ENCODE measurements around the gene STK25.
"Not testable (repeated sequence)": the region's sequence is repeated elsewhere in the genome, so short reads cannot be mapped to it uniquely, and the experiment has no call there.

STK25 gene

DNA sequence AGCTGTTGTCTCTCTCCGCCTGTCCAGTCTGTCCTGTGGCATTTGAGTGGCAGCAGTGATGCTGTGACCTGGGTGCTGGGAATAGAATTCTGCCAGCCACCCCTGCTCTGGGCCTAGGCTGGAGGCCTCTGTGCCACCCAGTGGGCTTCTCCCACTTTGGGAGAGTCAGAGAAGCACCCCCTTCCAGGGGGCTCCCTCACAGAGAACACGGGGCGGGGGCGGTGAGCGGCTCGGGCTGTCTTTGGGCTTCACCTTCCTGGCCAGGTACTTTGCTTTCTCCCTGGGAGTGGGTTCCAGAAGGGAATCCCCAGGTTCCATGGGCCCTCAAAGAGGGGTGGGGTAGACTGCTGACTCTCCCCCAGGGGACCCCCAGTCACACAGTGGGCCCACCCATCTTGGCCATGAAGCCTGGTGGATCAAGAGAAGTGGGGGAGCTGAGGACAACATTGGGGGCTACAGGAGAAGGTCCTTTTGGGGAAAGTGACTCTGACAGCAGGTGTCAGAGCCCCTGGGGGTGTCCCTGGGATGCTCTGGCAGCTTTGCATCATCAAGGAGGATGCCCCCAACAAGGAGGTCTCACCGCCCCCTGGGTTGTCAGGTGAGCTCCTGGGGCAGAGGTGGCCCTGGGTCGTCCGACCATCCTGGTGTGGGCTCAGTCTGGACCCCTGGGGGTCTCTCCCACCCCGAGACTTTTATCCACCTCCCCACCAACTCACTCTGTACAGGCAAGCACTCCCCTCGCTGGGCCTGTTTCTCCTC is 31.4 kb upstream of the STK25 start:
- no peak for DNase-seq

DNA sequence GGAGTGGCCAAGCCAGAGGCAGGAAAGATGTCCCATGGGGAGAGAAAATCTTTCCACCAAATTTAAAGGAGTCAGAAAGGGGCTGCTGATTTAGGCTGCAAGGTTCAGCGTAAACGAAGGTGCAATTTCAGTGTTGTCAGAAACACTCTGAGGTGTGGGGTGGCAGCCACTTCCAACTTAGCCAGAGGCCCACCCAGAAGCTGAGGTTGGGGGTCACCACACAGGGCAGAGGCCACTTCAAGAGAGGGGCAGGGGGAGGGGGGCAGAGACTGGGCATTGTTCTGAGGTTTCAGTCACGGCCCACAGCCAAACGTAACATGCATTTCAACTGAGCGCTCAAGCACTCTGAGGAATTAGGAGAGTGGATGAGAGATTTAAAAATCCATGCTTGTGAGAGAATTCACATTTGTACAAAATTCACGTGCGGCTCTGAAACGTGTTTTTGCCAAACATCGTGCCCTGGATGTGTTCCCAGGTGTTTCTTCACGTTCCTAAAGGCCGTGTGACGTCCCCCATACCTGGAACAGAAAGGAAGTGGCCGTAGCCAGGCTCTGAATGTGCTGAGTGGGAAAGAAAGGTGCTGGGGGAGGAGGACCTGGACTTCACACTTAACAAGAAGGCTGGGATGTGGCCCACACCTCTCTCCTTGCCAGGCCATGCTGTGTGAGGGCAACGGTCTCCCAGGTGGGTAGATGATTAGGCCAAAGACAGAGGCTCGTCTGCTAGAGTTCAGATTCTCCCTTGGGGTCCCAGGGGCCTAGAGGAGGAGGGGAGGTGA is 30.6 kb upstream of the STK25 start:
- DNase-seq, result no peak

DNA sequence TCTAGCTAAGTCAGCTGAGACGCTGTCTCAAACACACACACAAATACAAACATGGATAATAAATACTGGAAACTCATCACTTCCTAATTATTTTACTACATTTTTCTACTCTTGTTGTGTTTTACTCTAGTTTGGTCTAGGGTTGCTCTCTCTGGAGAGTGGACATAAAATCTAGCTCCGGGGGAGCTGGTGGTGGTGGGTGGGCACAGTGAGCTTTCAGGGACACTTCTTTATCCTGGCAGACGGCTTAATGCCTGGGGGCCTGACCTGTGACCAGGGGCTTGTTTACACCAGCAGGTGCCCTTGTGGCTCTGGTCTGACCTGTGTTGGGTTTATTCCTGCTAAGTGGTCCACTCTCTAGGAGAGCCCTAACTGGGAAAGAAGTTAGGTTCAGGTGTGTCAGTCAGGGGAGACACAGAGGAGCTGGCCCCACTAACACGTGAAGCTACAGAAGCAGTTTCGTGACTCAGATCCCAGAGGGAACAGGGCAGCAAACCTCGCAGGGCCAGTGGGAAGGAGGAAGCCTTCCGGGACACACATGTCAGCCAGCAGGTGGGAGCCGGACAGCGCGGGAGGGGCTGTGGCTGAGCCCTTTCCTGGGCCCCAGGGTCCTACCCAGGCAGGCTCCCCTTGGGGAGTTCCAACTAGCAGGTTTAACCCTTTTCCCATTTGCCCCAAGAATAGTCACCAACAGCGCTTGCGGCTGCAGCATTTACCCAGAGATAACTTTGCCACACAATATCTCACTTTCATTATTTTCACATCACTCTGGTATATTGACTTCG is 27.7 kb upstream of the STK25 start:
- no peak for DNase-seq

DNA sequence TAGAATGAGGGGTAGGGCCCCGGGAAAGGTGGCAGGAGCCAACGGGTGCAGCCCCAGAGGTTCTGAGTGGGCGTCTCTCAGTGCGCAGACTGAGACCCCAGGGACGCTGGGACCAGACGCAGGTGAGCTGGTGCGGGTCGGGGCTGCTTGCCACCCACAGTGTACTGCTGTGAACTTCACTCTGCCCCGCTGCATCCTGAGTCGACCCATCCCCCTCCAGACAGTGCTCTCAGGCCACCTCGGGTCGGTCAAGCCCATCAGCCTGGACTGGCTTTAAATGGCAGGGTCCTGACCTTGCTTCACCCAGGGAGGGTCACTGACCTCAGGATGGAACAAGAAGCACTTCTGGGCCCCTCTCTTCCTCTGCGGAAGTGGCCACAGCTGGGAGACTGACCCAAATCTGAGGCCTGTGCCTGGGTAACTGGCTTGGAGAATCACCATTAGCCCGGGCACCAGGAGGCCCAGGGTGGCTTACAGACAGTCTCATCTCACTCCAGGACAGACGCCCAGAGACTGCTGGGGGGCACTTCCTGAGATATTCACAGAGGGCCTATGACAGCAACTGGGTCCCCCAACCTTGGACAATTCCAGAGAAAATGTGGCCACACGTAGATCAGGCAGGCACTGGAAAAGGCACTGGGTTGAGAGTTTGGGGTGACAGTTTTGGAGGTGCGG is 26.5 kb upstream of the STK25 start:
- no peak for DNase-seq

DNA sequence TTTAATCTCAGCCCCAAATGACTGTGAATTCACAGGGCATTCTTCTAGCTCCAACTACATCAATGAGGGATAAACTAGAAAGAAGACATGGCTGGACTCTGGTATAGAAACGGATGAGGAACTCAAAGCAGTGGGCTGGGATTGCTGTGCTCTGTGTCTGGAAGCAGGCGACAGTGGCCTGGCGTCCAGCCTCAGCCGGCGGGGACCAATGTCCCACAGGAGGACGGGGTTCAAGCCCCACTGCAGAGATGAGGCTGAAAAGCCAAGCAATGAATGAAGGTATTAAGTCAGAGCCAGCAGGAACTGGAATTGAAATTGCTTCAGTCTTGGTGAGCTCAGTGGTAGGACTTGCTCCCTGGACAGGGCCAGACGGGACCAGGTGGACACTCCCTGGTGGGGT is 25.9 kb upstream of the STK25 start:
- no peak for DNase-seq

DNA sequence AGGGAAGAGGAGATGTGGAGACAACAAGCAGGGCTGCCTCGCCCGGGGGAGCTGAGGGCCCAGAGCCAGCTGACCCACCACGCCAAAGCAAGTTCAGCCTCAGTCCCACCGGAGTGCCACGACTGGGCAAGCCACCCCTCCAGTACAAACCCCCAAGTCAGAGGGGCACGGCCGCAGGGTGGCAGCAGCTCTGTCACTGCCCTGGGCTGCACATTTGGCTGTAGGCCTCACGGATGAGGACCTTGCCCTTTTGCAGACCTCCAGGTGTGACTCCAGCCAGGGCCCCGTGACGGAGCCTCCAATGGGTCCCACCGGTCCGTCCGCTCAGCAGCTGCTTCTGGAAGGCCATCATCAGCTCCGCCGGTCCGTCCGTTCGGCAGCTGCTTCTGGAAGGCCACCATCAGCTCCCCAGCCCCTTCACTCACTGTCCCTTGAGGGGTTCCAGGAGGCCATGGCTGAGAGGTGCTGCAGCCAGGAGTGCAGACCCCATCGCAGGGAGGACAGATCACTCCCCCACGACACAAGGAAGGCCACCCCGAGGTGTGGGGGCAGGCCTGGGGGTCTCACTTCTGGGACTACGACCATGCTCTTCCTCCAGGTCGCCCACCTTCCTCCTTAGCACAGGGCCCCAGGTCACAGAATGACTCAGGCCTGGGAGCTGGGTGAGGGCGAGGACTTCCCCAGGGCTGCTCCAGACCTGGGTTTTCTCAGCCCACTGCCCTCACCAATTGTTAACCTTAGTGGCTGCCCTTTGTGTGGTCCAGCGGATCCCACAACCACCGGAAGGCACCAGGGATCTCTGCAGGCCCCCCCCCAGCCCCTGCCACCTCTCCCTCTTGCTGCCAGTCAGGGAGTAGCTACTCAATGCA is 24.6 kb upstream of the STK25 start:
- DNase-seq, result no peak

DNA sequence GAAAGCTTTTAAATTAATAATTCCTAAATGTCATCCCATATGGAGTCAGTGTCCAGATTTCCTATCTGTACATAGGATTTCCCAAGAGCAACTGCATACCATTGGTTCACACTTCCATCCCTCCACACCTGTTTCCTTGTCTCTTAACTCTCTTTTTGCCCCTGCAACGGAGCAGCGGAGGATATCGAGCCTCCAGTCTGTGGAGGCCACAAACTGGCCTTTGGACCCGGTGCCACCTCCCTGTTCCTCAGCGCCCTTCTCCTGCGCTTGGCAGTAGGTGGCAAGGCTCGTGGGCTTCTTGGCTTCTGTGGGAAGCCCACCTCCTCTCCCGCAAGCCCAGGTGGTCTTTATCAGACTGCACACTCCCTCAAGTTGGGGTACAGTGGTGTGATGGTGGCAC is 23.8 kb upstream of the STK25 start:
- no peak for DNase-seq

DNA sequence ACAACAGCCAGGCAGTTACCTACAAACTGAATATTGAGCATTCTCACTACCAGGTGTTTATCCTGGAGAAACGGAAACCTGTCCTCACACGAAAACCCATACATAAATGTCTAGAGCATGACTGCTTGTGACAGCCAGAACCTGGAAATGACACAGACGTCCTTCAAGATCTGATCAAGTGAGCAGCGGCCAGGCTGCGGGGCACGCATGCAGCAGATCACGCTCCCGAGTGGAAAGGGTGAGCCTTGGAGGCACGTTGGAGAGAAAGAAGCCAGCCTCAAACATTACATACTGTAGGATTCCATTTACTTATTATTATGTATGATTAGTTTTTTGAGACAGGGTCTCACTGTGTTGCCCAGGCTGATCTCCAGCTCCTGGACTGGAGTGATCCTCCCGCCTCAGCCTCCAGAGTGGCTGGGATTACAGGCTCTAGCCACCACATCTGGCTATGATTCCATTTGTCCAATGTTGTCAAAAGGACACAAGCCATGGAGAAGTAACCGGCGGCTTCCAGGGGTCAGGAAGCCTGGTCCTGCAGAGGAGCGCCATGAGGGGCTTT is 22.9 kb upstream of the STK25 start:
- no peak for DNase-seq

DNA sequence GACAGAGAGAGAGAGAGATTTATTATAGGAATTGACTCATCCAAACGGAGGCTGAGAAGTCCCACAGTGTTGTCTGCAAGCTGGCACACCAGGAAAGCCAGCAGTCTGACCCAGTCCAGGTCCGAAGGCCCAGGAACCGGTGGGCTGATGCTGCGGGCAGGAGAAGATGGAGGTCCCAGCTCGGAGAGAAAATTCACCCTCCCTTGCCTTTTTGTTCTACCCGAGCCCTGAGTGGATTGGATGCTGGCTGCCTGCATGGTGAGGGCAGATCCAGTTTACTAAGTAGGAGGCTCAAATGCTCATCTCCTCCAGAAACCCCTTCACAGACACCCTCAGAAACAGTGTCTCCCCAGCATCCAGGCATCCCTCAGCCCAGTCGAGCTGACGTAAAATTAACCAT is 22.2 kb upstream of the STK25 start:
- DNase-seq, result no peak

DNA sequence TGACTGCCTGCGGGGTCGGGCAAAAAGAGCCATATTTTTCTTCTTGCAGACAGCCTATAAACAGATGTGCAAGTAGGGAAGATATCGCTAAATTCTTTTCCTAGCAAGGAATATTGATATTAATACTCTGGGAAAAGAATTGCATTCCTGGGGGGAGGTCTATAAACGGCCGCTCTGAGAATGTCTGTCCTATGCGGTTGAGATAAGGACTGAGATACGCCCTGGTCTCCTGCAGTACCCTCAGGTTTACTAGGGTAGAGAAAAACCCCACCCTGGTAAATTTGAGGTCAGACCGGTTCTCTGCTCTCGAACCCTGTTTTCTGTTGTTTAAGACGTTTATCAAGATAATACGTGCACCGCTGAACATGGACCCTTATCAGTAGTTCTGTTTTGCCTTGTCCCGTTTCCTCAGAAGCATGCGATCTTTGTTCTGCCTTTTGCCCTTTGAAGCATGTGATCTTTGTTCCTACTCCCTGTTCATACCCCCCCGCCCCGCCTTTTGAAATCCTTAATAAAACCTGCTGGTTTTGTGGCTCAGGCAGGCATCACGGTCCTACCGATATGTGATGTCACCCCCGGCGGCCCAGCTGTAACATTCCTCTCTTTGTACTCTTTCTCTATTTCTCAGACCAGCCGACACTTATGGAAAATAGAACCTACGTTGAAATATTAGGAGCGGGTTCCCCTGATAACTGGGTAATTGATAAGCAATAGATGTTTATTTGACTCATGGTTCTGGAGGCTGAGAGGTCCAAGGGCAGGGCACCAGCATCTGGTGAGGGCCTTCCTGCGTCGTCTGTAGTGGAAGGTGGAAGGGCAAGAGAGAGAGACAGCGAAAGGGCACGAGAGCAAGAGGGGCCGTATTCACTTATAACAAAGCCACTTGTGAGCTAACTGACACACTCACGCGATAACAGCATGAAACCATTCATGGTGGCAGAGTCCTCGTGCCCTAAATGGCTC is 17.7 kb upstream of the STK25 start:
- not testable (repeated sequence) for DNase-seq

DNA sequence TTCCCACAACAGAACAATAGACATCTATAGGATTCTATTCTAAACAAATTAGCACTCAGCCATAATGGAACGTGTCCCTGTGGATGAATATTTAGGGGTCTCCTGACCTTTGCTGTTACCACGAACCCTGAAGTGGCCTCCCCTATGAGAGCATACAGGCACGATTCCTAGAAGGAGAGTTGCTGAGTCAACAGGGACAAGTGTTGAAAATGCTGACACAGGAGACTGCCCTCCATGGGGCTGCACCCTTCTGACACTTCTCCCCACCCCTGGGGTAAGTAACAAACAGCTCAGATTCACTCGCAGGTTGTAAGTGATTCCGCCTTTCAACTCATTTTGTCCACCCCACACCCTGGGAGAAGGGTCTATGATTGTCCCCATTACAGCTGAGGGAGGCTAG is 14.1 kb upstream of the STK25 start:
- no peak for DNase-seq

DNA sequence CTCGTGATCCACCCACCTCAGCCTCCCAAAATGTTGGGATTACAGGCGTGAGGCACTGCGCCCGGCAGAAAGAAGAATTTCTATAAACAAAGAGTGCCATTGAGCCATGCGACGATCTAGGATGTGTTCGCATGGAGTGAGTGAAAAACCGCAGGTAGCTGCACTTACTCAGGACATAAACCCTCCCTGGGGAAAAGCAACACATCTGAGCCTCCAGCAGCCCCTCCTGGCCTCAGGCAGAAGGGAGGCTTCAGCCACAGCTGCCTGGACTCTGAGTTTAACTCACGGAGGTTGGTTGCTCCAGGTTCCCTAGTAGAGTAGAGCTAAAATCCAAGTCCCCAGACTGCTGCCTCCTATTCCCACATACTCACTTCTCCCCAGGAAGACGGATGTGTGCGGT is 11.3 kb upstream of the STK25 start:
- no peak for DNase-seq

DNA sequence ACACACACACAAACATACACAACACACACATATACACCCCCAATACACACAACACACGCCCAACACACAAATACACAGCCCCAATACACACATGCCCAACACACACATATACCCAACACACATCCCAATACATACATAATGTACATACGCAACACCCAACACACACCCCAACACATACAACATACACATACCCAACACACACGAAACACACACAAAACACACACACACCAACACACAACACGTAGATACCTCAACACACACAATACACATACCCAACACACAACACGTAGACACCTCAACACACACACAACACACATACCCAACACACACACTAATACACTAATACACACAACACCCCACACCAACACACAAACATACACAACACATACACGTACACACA is 8.9 kb upstream of the STK25 start:
- no peak for DNase-seq

DNA sequence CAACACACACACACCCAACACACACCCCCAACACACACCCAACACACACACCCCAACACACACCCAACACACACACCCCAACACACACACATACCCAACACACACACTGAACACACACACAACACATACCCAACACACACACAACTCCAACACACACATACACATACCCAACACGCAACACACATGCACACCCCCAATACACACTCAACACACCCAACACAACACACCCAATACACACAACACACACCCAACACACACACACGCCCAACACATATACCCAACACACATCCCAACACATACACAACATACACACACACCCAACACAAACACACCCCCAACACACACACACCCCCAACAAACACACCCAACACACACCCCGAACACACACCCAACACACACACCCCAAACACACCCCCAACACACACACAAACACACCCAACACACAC is 8.2 kb upstream of the STK25 start:
- DNase-seq, result no peak

DNA sequence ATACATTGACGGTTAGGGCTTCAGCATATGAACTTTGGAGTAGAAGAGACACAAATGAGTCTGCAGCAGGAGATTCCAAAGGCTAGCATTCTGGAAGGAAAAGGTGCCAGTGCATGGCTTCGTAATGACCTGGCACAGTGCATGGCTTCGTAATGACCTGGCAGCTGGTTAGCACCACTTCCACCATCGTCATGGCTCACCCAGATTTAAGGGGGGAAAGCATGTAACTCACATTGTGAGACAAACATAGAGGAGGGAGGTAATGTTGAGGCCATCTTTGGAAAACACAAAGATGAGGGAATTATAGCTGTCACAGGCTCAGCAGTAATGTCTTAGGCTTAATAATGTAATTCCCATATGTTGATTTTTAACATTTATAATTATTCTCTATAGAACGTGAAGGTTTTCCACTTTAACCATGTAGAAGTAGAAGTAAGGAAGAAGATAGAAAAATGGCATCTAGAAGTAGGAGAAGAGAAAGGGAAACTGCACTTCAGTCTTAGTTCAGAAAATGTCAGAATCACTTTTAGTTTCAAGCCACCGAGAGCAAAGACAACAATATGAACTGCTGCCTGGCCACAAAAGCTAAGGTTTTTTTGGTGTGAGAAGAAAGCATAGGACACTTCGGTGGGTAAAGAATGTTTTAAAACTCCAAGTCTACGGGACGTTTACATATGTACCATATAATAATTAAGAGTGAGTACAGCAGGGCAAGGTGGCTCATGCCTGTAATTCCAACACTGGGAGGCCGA is 6.8 kb upstream of the STK25 start:
- DNase-seq, result no peak

DNA sequence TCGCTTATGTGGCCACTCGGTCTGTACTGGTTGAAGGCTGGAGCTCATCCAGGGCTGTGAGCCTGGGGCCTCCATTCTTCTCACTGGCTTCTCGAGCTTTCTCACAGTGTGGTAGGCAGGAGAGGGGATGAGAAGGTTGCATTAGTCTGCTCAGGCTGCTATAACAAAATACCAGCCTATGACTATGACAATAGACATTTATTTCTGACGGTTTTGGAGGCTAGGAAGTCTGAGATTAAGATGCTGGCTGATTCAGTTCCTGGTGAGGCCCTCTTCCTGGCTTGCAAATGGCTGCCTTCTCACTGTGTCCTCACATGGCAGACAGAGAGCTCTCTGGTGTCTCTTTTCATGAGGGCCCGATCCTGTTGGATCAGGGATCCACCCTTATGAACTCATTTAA is 6.2 kb upstream of the STK25 start:
- no peak for DNase-seq

DNA sequence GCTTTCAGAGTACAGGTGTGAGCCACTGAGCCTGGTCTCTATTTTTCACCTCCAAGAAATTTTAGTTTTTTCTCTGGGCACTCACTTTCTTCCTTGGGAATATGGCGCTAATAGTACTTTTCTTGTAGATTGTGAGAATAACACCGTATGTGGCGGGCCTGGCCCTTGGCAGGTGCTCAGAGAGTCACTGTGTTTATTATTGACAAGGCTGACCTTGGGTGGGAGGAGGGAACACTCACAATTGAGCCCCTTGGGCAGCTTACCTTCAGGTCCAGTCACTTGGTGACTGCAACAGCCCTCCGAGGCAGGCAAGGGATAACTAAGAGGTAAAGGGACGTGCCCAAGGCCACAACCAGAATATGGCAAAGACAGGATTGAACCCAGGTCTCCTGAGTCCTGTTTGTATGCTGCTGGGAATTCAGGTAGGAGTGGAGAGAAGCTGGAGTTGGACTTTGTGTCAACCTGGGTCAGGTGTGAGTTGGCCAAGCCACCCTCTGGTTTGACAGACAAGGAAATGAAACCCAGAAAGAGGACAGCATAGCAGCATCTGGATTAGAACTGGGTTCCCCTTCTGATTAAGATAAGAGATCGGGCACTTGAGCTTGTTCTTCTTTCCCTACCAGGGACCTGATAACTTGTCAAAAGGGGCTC is 2.8 kb upstream of the STK25 start:
- DNase-seq, result no peak

DNA sequence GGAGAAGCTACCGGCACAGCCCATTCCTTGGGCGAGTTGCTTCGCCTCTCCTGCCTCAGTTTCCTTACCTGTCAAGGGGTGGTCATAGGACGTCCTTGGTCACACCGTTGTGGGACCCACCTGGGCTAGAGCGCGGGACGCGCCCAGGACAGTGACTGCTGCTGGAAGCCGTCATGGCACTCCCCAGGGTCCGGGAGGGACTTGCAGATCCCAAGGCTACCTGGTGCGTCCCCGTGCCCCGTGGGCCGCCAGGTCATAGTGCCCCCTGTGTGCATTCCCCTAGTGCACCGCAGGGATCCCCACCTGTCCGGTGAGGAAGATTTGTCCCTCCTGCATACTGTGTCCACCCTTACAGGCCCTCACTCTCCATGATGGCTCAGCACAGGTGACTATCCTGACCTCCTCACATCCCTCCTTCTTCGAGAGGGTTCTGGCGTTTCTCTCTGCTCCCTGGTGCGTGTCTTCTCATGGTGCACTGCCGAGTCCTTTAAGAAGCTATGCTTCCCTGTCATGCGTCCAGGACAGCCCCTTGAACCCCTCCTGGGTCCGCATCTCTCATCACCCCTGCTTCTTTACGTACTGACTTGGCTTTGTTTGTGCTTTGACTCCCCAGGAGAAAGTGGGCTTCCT is 886 bp upstream of the STK25 start:
- no peak for DNase-seq
